Measurements from ENCODE around the gene C1R.

- TF ChIP-seq CTCF (IDR thresholded peaks at IDR 0.05), result no peak
- no peak for TF ChIP-seq POLR2A (IDR thresholded peaks at IDR 0.05)
Observed at GRCh38 chr12:7091171-7091570, 1.1 kb downstream of the C1R start.

Data from lower leg skin (tissue), 3 donors.